ENCODE measurements around the gene MOB3A. TPM values are rescaled to one million over a fixed set of nuclear protein-coding genes. Genes with fewer than 3 reads are reported as not detected.
A peak's percentile ranks its signal among the peaks of the same experiment; 100 is the strongest.

MOB3A gene
- total RNA-seq, 1 donor from 2014 or later, result 66.0 TPM

- no peaks in the 10 kb centered on the region for H3K4me1 Mint-ChIP-seq (ENCODE audit: low read depth, unreplicated experiment)
- no peak overlapping the region for H3K4me3 Mint-ChIP-seq (ENCODE audit: unreplicated experiment)
- DNase-seq, result no peak
- H3K27me3 Mint-ChIP-seq (ENCODE audit: unreplicated experiment), result no peaks in the 10 kb centered on the region
- no peak overlapping the region for H3K27ac Mint-ChIP-seq (ENCODE audit: unreplicated experiment)
- H3K36me3 Mint-ChIP-seq (ENCODE audit: unreplicated experiment), result no peaks in the 10 kb centered on the region
- no peak for TF ChIP-seq CTCF (IDR thresholded peaks at IDR 0.05; ENCODE audit: partially characterized antibody, unreplicated experiment)
- H3K9me3 Mint-ChIP-seq (ENCODE audit: unreplicated experiment), result peaks cover 1% of the 10 kb centered on the region
Observed at GRCh38 chr19:2114821-2115220, 18.7 kb upstream of the MOB3A start.

- H3K36me3 Mint-ChIP-seq (ENCODE audit: unreplicated experiment), result no peaks in the 10 kb centered on the region
- peak overlapping the region; percentile 8 for H3K4me3 Mint-ChIP-seq (ENCODE audit: unreplicated experiment)
- H3K27ac Mint-ChIP-seq (ENCODE audit: unreplicated experiment), result peak overlapping the region; percentile 3
- H3K9me3 Mint-ChIP-seq (ENCODE audit: unreplicated experiment), result peaks cover 1% of the 10 kb centered on the region
- no peak for DNase-seq
- no peaks in the 10 kb centered on the region for H3K27me3 Mint-ChIP-seq (ENCODE audit: unreplicated experiment)
- no peak for TF ChIP-seq CTCF (IDR thresholded peaks at IDR 0.05; ENCODE audit: partially characterized antibody, unreplicated experiment)
- no peaks in the 10 kb centered on the region for H3K4me1 Mint-ChIP-seq (ENCODE audit: low read depth, unreplicated experiment)
Observed at GRCh38 chr19:2114218-2114617, 18.1 kb upstream of the MOB3A start.

- no peak for TF ChIP-seq CTCF (IDR thresholded peaks at IDR 0.05; ENCODE audit: partially characterized antibody, unreplicated experiment)
- H3K9me3 Mint-ChIP-seq (ENCODE audit: unreplicated experiment), result peaks cover 1% of the 10 kb centered on the region
- H3K4me3 Mint-ChIP-seq (ENCODE audit: unreplicated experiment), result peak overlapping the region; percentile 8
- no peak for DNase-seq
- H3K27me3 Mint-ChIP-seq (ENCODE audit: unreplicated experiment), result no peaks in the 10 kb centered on the region
- H3K4me1 Mint-ChIP-seq (ENCODE audit: low read depth, unreplicated experiment), result no peaks in the 10 kb centered on the region
- peak overlapping the region; percentile 3 for H3K27ac Mint-ChIP-seq (ENCODE audit: unreplicated experiment)
- no peaks in the 10 kb centered on the region for H3K36me3 Mint-ChIP-seq (ENCODE audit: unreplicated experiment)
Observed at GRCh38 chr19:2113439-2114211, 17.5 kb upstream of the MOB3A start.

GRCh38 chr19:2112516-2113320 lies 16.6 kb upstream of the MOB3A start:
- Mint-ChIP-seq H3K4me1 (ENCODE audit: low read depth, unreplicated experiment) (no peaks in the 10 kb centered on the region), H3K27ac (ENCODE audit: unreplicated experiment) (no peak overlapping the region), H3K27me3 (ENCODE audit: unreplicated experiment) (peaks cover 3% of the 10 kb centered on the region), H3K9me3 (ENCODE audit: unreplicated experiment) (peaks cover 4% of the 10 kb centered on the region), H3K36me3 (ENCODE audit: unreplicated experiment) (no peaks in the 10 kb centered on the region), H3K4me3 (ENCODE audit: unreplicated experiment) (no peak overlapping the region)
- TF ChIP-seq CTCF (IDR thresholded peaks at IDR 0.05; ENCODE audit: partially characterized antibody, unreplicated experiment), result no peak
- no peak for DNase-seq

GRCh38 chr19:2111886-2112285 lies 15.8 kb upstream of the MOB3A start:
- peaks cover 5% of the 10 kb centered on the region for H3K27me3 Mint-ChIP-seq (ENCODE audit: unreplicated experiment)
- H3K36me3 Mint-ChIP-seq (ENCODE audit: unreplicated experiment), result no peaks in the 10 kb centered on the region
- no peak overlapping the region for H3K4me3 Mint-ChIP-seq (ENCODE audit: unreplicated experiment)
- no peak for DNase-seq
- H3K9me3 Mint-ChIP-seq (ENCODE audit: unreplicated experiment), result peaks cover 5% of the 10 kb centered on the region
- no peak for TF ChIP-seq CTCF (IDR thresholded peaks at IDR 0.05; ENCODE audit: partially characterized antibody, unreplicated experiment)
- H3K4me1 Mint-ChIP-seq (ENCODE audit: low read depth, unreplicated experiment), result no peaks in the 10 kb centered on the region
- H3K27ac Mint-ChIP-seq (ENCODE audit: unreplicated experiment), result no peak overlapping the region
